Activated T-helper 1 cell treated with anti-CD3 and anti-CD28 coated beads, Interleukin-2, amount 50 U/mL, for 16 hours (primary cell): ENCODE data around the gene KLK13.

Experiments
- DNase-seq, 2 donors: peaks; one replicate each; pipeline ENCODE4 v3.0.0-alpha.2; 2020; ENCODE audit warnings: low read depth in 1 of 2, low spot score in 1 of 2

Gene KLK13

DNA sequence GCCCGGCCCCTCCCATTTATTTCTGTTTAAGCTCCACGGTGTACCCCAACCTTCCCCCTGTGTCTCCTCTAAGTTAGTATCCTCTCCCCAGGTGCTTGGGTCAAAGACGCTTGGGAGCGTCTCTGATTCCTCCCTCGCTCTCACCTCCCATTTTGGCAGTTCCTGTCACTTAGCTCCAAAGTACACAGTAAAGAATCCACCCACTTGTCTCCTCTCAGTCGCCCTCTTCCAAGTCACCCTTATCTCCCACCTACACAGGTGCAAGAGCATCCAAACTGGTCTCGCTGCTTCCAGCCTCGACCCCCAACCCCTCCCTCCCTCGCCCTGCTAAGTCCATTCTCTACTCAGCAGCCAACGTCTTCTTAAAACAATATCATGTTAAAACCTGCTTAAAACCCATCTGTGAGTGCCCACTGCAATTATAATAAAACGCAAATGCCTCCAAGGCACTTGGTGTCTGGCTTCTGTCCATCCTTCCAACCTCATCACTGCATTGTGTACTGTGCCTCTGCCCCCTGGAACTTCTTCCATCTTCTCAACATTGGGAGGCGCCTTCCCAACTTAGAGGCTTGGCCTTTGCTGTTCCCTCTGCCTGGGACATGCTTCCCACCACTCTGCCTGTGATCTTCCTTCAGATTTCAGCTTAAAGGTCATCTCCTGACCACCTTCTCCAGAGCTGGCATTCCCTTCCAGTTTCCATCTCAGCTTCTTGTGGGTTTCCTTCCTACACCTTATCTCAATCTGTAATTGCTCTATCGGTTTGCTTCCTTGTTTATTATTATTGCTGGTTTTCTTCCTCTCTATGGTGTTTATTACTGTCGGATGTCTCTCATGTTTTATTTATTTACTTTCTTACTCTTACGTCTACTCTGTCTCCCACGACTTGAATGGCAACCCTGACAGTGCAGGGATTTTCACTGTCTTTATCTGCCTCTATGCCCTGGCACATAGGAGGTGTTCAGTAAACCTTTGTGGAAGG is 27.3 kb upstream of the KLK13 start:
- no peak for DNase-seq

DNA sequence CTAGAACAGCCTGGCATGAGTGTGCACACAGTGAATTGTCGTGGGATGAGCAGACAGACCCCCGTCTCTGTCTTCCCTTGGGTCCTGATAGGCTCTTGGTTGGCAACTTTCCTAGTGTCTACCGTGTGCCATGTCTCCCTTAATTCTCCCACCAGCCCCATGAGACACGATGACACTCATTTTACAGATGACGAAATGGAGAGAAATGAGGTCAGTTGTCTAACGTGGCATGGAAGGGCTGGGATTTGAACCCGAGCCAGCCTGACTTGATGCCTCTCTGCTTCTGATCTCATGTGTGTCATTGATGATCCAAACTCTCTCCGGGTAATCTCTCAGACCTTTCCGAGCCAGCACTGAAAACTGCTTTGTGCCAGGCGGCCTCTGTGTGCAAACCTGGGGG is 26.2 kb upstream of the KLK13 start:
- DNase-seq, result no peak

DNA sequence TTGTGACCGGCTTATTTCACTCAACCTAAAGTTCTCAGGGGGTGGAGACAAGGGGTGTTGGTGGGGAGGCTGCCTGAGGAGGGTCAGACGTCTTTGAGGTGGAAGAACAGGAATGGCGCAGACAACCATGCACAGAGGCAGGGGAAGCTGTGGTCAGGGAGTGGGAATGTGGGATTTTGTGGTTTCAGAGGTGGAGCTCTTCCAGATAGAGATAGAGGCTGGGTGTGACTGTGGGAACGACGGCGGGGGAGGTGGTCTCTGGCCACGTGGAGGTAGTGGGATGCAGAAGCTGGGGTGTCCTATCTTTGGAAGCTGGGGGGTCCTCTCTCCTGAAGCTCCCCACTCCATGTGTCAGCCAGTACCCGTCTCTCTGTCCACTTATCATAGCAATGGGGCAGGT is 25.6 kb upstream of the KLK13 start:
- DNase-seq, result no peak

DNA sequence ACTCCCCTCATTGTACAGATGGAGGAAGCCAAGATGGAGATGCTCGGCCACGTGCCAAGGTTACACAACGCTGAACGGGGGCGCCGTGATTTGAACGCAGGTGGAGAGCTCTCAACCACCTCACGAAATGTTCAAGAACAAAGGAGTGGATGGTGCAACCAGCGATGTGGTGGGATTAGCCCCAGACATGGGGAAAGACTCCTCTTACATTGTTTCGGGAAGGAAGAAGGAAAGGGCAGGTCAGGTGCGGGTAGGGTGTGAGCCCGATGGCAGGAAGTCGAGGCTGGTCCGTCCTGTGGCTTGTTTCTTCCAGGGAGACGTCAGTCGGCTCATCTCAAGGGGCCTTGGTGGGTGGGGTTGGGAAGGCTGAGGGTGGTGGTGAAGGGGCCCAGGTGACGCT is 24.9 kb upstream of the KLK13 start:
- no peak for DNase-seq

DNA sequence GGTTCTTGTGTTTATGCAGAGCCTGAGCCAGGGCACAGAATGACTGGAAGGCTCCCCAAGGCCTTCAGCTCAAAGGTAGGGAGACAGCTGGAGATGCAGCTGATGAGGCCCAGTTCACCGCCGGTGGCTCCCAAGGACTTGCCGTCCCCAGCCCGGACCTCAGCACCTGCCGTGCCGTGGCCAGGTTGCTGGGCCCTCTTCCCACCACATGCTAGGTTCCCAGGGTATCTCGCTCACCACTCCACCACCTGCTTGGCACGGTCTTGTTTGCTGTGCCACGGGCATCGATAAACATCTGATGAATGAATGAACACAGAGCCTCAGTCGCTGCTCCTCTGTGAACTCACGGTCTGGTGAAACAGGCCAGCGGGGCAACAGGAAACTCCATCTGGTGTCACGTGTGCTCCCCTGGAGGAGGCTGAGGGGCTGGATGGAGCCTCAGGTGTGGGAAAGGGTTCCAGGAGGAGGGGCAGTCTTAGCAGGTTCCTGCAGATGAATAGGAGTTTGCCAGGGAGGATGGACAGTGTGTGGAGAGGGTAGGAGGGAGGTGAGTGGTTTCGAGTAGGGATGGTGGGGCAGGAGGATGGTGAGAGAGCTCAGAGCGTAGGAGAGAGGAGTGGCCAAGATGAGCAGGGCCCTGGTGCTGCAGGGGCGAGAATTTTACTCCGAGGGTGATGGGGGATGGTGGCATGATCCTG is 21.4 kb upstream of the KLK13 start:
- no peak for DNase-seq

DNA sequence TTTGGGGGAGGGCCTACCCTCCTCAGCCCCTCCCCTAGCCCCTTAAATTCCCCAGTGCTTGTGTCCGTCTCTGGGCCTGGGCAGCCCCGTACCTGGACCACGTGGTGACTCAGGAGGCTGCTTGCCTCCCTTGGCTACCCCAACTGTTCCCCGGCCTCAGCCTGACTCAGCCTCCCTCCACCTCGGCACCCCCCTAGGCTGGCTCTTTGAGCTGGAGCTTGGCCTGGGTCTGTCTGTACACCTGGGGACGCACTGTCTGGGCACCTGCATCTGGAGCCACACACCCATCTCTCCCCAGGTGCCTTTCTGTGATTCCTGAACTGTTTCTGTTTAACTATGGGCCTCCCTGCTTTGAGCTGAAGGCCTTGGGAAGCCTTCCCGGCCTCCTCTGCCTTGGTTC is 19.6 kb upstream of the KLK13 start:
- DNase-seq, result no peak

DNA sequence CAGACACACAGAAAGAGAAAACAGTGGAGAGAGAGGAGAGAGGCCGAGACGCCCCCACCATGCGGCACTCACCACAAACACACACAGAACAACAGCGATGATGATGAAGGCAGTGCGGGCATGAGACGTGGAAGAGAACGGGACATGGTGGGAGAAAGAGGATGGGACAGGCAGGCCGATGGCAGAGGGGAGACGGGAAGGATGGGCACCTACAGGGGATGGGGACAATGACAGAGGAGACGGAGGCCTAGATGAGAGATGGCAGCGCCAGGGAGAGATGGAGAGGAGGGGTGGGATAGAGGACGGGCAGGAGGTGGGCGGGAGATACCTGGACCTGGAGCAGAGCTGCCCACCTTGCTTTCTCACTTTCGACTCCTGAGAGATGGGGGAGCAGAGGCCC is 18.9 kb upstream of the KLK13 start:
- DNase-seq, result no peak

DNA sequence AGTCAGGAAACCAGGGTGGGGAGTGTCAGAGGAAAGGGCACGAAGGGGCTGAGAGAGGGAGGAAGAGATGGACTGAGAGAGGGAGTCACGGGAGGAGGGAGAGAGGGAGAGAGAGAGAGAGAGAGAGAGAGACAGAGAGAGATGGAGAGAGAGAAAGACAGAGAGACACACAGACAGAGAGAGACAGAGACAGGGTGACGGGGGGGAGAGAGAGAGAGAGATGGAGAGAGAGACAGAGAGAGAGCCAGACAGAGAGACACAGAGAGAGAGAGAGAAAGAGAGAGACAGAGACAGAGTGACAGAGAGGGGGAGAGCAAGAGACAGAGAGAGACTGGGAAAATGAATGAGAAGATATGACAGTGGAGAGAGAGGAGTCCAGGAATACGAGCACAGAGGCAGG is 18.3 kb upstream of the KLK13 start:
- DNase-seq, result no peak

DNA sequence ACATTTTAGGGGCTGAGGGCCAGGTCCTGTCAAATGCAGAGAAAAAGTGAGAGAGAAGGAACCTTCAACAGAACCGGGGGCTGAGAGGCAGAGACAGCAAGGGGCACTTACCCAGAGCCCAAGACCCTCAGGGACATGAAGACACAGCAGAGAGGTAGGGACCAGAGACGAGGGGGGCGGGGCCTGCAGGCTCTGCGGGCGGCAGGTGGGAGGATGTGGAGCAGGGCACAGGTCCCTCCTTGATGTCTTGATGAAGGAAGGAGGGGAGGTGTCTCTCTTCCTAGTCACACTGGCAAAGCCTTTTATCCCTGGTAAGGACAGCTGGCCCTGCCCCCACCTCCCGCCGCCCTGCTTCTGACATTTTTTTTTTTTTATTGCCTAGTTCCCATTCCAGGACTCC is 17.7 kb upstream of the KLK13 start, which contains the start of gene KLK14:
Gene KLK14 (minus strand): TSS at position 277 of the 400 bp plus-strand sequence. CDS start 273 bp downstream, at position 4.
- DNase-seq, result no peak

DNA sequence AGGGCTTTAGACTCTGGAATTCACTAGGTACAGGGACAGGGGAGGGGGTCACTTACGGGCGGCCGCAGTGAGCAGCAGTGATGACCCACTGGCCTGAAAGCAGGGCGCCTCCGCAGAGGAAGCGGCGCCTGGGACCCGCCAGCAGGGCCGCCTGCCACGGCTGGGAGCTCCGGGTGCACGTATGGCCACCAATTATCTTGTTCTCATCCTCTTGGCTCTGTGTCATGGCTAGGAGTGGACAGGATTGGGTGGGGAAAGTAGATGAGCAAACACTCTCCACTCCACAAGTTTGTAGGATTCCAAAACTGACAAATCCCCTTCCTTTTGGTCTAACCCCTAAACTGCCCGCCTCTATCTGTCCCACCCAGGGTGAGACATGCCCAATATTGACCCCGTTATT is 16.6 kb upstream of the KLK13 start:
- no peak for DNase-seq

DNA sequence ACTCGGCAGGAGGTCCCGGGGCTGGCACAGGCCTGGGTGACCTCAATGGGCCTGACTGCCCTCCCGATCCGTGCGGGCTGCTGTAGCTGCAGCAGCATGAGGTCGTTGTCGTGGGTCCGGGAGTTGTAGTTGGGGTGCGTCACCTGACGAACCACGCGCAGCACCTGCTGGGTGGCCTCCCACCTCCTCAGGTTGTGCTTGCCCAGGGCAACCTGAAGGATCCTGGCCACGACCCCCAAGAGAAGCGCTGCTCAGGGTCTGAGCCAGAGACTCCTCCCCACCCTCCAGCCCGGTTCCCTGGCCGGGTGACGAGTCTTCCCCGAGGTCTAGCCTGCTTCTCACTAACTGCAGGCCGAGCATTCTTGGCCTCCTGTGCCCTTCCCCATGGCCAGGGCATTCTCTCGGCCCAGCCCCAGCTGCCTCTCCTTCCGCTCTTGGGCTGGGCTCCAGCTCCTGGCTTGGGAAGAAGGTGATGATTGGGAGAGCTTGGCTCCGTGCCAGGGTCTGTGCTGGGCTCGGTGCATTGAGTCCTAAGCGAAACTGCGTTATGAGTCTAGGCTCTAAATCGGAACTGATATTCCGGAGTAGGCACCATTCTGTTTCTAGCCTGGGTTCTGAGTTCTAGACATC is 14.7 kb upstream of the KLK13 start:
- no peak for DNase-seq

DNA sequence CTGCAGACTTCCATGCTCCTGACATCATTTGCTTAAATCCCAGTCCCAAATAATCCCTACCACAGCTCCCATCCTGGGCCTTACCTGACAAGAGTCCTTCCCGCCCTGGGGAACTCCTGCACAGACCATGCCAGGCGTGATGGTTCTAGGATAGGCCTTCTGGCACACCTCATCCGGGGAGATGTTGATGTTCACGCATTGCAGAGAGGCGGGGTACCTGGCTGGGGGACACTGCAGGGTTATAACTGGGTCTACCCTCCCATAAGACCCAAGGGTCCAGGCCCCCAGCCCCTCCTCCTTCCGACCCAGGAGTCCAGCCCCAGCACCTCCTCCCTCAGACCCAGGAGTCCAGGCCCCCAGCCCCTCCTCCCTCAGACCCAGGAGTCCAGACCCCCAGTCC is 13.8 kb upstream of the KLK13 start:
- DNase-seq, result no peak

DNA sequence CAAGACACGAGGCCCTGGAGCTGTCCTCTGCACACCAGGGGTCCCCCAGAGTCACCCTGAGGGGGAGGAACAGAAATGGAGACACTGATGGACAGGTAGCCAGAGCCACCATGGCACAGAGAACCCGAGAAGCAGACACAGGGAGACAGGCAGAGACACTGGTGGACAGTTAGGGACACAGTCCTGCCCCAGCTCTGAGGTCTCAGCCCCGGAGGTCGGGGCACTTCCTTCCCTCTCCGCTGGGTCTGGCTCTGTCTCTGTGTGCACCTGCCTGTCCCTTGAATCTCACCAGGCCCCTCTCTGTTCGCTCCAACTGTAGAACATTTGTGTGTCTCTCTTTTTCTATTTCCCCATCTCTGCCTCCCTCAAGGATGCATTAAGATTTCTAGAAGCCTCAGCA is 13.2 kb upstream of the KLK13 start:
- DNase-seq, result no peak

DNA sequence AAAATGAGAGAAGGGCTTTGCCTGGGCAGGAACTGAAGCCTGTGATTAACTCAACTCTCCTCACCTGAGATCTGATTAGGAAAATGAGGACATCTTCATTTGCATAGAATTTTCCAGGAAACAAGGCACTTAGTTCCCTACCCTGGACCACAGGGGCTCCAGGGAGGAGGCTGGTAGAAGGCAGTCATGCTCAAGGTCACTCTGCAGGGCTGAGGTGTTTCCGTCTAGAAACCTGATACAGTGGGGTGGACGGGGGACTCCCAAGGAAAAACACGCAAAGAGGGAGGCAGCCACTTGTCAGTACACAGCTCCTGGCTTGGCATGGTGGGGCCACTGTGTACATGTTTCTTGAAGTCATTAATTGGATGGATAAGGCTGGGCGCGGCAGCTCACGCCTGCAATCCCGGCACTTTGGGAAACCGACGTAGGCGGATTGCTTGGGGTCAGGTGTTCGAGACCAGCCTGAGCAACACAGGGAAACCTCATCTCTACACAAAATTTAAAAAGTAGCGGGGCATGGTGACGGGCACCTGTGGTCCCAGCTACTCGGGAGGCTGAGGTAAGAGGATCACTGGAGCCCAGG is 11.8 kb upstream of the KLK13 start:
- DNase-seq, result no peak

DNA sequence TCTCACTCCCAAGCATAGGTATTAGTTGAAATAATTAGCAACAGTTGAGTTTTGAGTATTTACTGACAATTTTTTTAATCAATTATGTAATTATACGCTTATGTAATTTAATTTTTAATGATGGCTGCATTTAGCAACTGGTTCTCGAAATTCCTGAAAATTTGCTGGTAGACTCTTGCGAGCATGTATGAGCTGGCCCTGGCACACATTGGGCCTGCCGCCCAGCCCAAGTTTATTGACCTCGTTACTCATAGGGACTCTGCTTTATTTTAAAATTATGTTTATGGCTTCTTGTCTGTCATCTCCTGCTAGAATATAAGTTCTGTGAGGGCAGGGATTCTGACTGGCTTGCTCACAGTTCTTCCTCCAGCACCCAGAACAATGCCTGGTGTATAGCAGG is 11.1 kb upstream of the KLK13 start:
- no peak for DNase-seq

DNA sequence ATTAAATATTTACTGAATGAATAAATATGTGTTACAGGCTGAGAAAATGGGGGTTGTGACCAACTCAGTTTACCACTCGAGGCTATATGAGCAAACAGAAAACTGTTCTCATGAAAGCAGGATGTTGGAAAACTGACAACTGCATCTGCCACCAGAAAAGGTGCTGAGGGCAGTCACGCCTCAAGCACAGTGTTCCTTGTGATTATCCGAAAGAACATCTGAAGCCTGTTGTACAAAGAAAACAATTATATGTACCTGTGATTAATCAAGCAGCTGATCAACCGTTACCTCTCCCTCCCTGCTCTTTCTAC is 6.2 kb upstream of the KLK13 start:
- DNase-seq, result no peak

DNA sequence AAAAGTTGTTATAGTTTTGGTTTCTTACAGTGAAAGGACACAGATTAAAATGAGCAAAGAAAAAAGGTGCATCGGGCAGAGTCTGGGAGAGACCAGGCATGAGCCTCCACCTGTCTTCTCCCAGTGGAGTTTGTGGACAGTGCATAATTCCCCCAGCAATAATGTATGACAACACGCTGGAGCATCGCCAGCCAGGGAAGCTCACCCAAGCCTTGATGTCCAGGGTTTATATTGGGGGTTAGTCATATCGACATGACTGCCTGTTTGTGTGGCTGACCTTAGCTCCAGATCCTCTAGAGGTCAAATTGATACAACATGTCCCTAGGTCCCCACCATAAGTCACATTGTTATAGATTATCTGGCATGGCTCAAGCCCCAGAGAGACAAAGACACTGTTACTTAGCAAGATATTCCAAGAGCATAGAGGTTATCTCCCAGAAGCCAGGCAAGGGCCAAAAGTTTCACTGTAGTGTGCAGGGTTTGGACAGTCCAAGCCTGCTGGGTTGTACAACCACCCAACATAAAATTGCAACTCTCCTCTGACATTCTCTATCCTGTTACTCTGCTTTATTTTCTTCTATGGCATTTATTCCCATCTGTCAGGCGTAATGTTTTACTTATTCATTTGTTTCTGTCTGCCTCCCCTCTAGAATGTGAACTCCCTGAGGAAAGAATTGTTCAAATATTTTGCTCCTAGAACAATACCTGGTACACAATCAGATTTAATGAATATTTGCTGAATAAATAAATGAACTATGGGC is 5.6 kb upstream of the KLK13 start:
- DNase-seq, result no peak

DNA sequence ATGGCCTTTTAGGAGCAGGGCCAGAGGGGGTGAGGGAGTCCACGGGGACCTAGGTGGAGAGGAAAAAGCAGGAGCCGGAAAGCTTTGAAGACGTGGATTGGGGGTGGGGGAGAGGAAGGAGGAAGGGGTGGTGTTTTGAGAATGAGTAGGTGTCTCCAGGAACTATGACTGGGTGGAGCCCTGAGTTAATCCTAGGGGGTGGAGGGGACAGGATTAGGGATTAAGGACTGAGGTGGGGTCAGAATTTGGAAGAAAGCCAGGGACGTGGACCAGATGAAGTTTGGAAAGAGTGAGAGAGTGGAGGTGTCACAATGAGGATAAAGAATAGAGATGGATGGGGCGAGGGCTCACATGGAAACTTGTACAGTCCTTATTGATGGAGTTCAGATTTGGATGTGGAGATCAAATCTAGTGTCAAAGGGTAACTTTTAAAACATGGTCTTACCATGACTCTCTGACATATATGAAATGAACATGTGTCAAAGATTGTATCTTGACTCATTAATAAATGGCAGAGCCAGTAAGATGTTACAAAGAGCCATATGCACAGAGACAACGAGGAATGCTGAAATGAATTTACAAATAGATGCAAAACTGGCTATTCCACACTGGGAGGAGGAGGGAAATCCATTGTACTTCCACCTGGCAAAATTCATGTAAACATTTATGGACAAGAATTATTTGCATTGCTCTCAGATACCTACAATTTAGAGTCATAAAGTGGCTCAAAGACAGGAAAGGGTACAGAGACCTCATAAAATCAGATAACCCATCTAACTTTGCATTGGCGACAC is 1.7 kb upstream of the KLK13 start:
- no peak for DNase-seq

DNA sequence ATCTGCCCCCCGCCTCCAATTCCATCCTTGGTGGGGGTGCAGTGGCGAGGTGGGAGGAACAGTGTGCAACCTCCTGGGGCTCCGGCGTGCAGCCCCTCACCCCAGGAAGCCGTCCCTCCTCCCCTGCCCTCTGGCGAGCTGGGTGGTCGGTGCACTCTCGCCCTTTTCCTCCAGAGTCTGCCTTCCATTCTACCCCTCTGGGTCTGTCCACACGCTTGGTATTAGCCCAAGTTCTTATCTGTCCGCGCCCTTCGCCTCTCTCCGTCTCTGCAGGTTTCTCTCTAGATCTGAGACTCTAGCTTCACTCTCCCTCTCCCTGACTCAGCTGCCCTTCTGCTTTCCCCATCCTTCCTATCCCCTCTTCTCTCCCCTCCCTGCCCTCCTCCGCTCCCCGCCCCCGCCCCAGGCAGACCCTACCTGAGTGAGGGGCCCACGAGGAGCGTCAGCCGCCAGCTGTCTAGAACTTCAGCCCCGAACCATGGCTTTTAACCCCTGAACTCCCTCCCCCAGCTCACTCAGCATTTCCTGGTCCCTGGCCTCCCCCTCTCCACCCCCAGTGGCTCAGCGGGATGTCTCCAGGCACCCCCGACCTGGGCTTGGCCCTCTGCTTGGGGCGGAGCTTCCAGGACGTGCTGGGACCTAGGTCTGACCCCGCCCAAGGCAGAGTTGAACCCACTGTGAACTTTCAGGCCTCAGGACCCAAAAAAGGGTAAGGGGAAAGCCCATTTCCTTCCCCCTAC is 499 bp upstream of the KLK13 start:
- DNase-seq, result no peak

DNA sequence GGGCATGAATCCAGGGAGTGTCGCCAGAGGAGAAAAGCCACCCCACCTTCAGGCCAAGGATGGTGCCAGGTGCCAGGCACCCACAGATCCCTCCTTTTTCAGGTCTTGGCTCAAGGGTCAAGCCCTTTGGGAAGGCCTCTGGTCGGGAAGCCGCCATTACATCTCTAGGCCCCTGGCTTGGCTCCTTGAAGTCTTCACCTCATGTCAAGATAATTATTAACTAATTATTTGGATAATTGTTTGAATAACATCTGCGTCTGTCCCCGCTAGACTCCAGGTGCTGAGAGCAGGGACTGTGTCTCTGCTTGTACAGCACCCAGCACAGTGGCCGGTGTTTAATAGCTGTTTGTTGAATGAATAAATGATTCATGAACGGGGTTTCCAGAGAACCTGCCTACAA is 1.2 kb downstream of the KLK13 start:
- DNase-seq, result no peak
